ENCODE results near the gene GPR39. TPM values are rescaled to one million over a fixed set of nuclear protein-coding genes. Genes with fewer than 3 reads are reported as not detected.
A peak's percentile ranks its signal among the peaks of the same experiment; 100 is the strongest.

Gene GPR39
- total RNA-seq, 1 experiment from 2014 or later, result 20.9 TPM

DNA sequence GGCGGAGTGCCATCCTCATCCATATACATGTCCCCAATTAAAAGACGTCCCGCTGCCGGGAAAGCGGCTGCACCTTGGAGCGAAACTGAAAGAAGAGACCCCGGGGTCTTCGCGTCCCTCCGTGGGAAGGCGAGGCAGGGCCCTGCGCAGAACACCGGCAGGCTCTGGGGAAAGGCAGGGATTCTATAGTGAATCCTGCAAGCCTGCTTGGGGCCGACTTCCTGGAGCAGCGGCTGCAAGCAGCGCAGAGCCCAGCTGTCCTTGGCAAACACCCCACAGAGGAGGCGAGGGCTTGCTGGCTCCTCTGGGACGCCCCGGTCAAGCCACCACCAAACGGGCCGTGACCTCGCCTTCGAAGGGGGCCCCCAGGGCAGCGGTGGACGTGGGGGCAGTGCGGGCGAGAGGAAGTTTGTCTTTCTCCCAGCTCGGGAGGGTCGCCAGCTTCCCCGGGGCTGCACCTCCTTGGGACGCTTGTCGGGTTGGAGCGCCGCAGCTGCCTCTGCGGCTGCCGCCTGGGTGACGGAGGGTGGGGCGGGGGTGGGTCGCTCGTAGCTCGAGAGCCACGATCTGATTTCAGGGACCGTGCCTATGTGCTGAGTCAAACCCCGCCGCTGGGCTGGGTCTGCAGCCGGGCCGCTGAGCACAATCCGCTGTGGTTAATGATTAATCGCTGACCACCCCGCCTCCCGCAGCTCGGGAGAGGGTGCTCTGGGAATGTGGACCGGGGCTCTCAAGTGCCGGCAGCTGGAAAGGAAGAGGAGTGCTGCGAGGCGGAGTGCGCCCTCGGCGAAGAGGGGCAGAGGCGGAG lies 486 bp upstream of the GPR39 start:
- peak; percentile 97 for DNase-seq
- H3K4me1 ChIP-seq (replicated peaks; ENCODE audit: insufficient read depth), result peaks cover 48% of the 10 kb centered on the region
- CTCF ChIA-PET, result interaction anchor here (0.6 to 1.3 kb wide), 4 partner anchors 15 to 923 kb away, joined by 3 to 5 read pairs (median 4); no protein-coding TSS in a partner anchor
- no peaks in the 10 kb centered on the region for H3K36me3 ChIP-seq (ENCODE audit: low read depth)
- peak overlapping the region; percentile 95 for H3K27ac ChIP-seq
- peak overlapping the region; percentile 65 for H3K4me3 ChIP-seq
- peaks cover 23% of the 10 kb centered on the region for H3F3A ChIP-seq (ENCODE audit: insufficient read depth, low read depth)
- H3K9me3 ChIP-seq (ENCODE audit: insufficient read depth, low read depth), result no peaks in the 10 kb centered on the region
- no peaks in the 10 kb centered on the region for H3K9me2 ChIP-seq (ENCODE audit: insufficient read depth)
- TF ChIP-seq CTCF (conservative IDR thresholded peaks at IDR 0.05), result no peak
- no peak for TF ChIP-seq EZH2 (IDR thresholded peaks at IDR 0.05; ENCODE audit: low read depth)
- peak overlapping the region; percentile 99 for H3K4me2 ChIP-seq
- H3K27me3 ChIP-seq (ENCODE audit: insufficient read depth, low read depth), result no peaks in the 10 kb centered on the region
- H2AFZ ChIP-seq, result peak overlapping the region; percentile 82
- intact Hi-C loops (cut with micrococcal nuclease; ENCODE audit: unreplicated experiment), result loop anchor here (1.0 to 10.0 kb wide), 6 partner anchors 14 to 256 kb away; partner anchors contain the start of gene LYPD1
- BruUV-seq (replicated peaks), result TSS peak; percentile 83
- POLR2A ChIA-PET (ENCODE audit: unreplicated experiment), result interaction anchor here (0.5 to 0.9 kb wide), 3 partner anchors 24 to 607 kb away, joined by 3 to 5 read pairs (median 4); no protein-coding TSS in a partner anchor
- peaks cover 44% of the 10 kb centered on the region for H3K79me2 ChIP-seq (ENCODE audit: low read depth)
- H4K20me1 ChIP-seq (ENCODE audit: insufficient read depth), result peaks cover 7% of the 10 kb centered on the region; the same call in 1 of the 2 replicates

- POLR2A ChIA-PET (ENCODE audit: unreplicated experiment), result no interaction called here
- Histone ChIP-seq H4K20me1 (ENCODE audit: insufficient read depth) (peaks cover 7% of the 10 kb centered on the region; the same call in 1 of the 2 replicates), H3K79me2 (ENCODE audit: low read depth) (peaks cover 58% of the 10 kb centered on the region), H3K9me2 (ENCODE audit: insufficient read depth) (no peaks in the 10 kb centered on the region), H3K4me2 (peak overlapping the region; percentile 97), H3K9me3 (ENCODE audit: insufficient read depth, low read depth) (no peaks in the 10 kb centered on the region), H2AFZ (peak overlapping the region; percentile 63), H3K4me3 (peak overlapping the region; percentile 73), H3F3A (ENCODE audit: insufficient read depth, low read depth) (peaks cover 23% of the 10 kb centered on the region), H3K27ac (peak overlapping the region; percentile 77), H3K27me3 (ENCODE audit: insufficient read depth, low read depth) (no peaks in the 10 kb centered on the region), H3K4me1 (replicated peaks; ENCODE audit: insufficient read depth) (peaks cover 62% of the 10 kb centered on the region), H3K36me3 (ENCODE audit: low read depth) (0 out of 2 replicates have a peak, but pooled peaks cover 4% of the 10 kb centered on the region)
- BruUV-seq (replicated peaks), result no TSS peak
- TF ChIP-seq CTCF (conservative IDR thresholded peaks at IDR 0.05), result peak; percentile 28; the same call in 1 of the 2 replicates
- no peak for TF ChIP-seq EZH2 (IDR thresholded peaks at IDR 0.05; ENCODE audit: low read depth)
- intact Hi-C loops (cut with micrococcal nuclease; ENCODE audit: unreplicated experiment), result loop anchor here (2.0 to 10.0 kb wide), 4 partner anchors 65 to 255 kb away; partner anchors contain the start of gene LYPD1
- CTCF ChIA-PET, result interaction anchor here (1.2 kb wide), 1 partner anchor 69 kb away, joined by 5 read pairs; no protein-coding TSS in a partner anchor
- peak in 1 of 2 experiments; percentile 50 for DNase-seq
Observed at GRCh38 chr2:132417430-132418035, 928 bp downstream of the GPR39 start.

GRCh38 chr2:132419235-132419634 lies 2.6 kb downstream of the GPR39 start:
- peaks cover 75% of the 10 kb centered on the region for H3K79me2 ChIP-seq (ENCODE audit: low read depth)
- intact Hi-C loops (cut with micrococcal nuclease; ENCODE audit: unreplicated experiment), result loop anchor here (5.0 to 10.0 kb wide), 3 partner anchors 128 to 253 kb away; partner anchors contain the start of gene LYPD1
- BruUV-seq (replicated peaks), result no TSS peak
- ChIA-PET CTCF (no interaction called here), POLR2A (ENCODE audit: unreplicated experiment) (no interaction called here)
- H2AFZ ChIP-seq, result no peak overlapping the region
- H3K4me3 ChIP-seq, result peak overlapping the region; percentile 73
- H3K36me3 ChIP-seq (ENCODE audit: low read depth), result 0 out of 2 replicates have a peak, but pooled peaks cover 19% of the 10 kb centered on the region
- no peak for DNase-seq
- H3K4me1 ChIP-seq (replicated peaks; ENCODE audit: insufficient read depth), result peaks cover 68% of the 10 kb centered on the region
- H3K4me2 ChIP-seq, result peak overlapping the region; percentile 97
- H3K27ac ChIP-seq, result peak overlapping the region; percentile 77; the same call in 1 of the 2 replicates
- peaks cover 28% of the 10 kb centered on the region for H3F3A ChIP-seq (ENCODE audit: insufficient read depth, low read depth)
- H3K9me3 ChIP-seq (ENCODE audit: insufficient read depth, low read depth), result no peaks in the 10 kb centered on the region
- TF ChIP-seq CTCF (conservative IDR thresholded peaks at IDR 0.05), result no peak
- no peak for TF ChIP-seq EZH2 (IDR thresholded peaks at IDR 0.05; ENCODE audit: low read depth)
- H3K27me3 ChIP-seq (ENCODE audit: insufficient read depth, low read depth), result no peaks in the 10 kb centered on the region
- H4K20me1 ChIP-seq (ENCODE audit: insufficient read depth), result peaks cover 7% of the 10 kb centered on the region; the same call in 1 of the 2 replicates
- H3K9me2 ChIP-seq (ENCODE audit: insufficient read depth), result no peaks in the 10 kb centered on the region
